H1 (cell line): ENCODE measurements around the gene SLC7A14. TPM values are rescaled to one million over a fixed set of nuclear protein-coding genes. Genes with fewer than 3 reads are reported as not detected.

ENCODE experiments used
- CTCF ChIA-PET: fragments of 300-600 bp; sonication (Branson Sonifier 250); formaldehyde crosslinking; loops from one replicate; lab custom pipeline; 2021; ENCODE audit not compliant: partially characterized antibody; lab: Charles Lee
- POLR2A ChIA-PET: fragments of 300-600 bp; sonication (Branson Sonifier 250); formaldehyde crosslinking; loops from one replicate; lab custom pipeline; 2021; ENCODE audit warnings: inconsistent platforms; ENCODE audit not compliant: partially characterized antibody; lab: Charles Lee
- DNase-seq, 2 experiments: peaks; one replicate each; pipeline versions ENCODE4 v3.0.0 to v3.0.0-alpha.2; 2010 to 2022; ENCODE audit warnings: low spot score in 2 of 2, low read depth in 1 of 2, mixed read lengths in 1 of 2
- FAIRE-seq: peaks from 2 replicates; lab custom pipeline; 2011; peaks lifted over from hg19 to GRCh38; lab: Jason Lieb, UNC
- H2AFZ ChIP-seq: 2 replicates; pipeline ENCODE4 v1.8.1; 2012; ENCODE audit warnings: low read length, inconsistent platforms
- H2AK5ac ChIP-seq: 2 replicates; pipeline ENCODE4 v1.6.1; 2013; ENCODE audit warnings: low read depth, low read length
- H2BK120ac ChIP-seq: replicated peaks from 2 replicates; pipeline ENCODE3; 2013; ENCODE audit warnings: low read depth, low read length, inconsistent platforms
- H2BK12ac ChIP-seq: 2 replicates; pipeline ENCODE4 v1.6.1; 2013; ENCODE audit warnings: low read depth, low read length
- H2BK15ac ChIP-seq: 2 replicates; pipeline ENCODE4 v1.6.1; 2013; ENCODE audit warnings: low read length
- H2BK20ac ChIP-seq: 2 replicates; pipeline ENCODE4 v1.6.1; 2013; ENCODE audit warnings: low read length
- H2BK5ac ChIP-seq: 2 replicates; pipeline ENCODE4 v1.6.1; 2013; ENCODE audit warnings: low read depth, low read length
- H3K14ac ChIP-seq: 2 replicates; pipeline ENCODE4 v1.6.1; 2013; ENCODE audit warnings: inconsistent platforms; ENCODE audit not compliant: insufficient read length
- H3K18ac ChIP-seq: 2 replicates; pipeline ENCODE4 v1.6.1; 2013; ENCODE audit warnings: low read length; ENCODE audit errors: extremely low read depth
- H3K23ac ChIP-seq: 2 replicates; pipeline ENCODE4 v1.6.1; 2013; ENCODE audit warnings: inconsistent platforms; ENCODE audit not compliant: insufficient read length
- H3K23me2 ChIP-seq: 2 replicates; pipeline ENCODE4 v1.6.1; 2013; ENCODE audit warnings: low read depth, low read length
- H3K27ac ChIP-seq: 2 replicates; pipeline ENCODE4 v1.6.1; 2011; ENCODE audit warnings: low read depth, low read length, inconsistent platforms
- H3K27me3 ChIP-seq, 4 experiments: replicated peaks in 1 of 4; 1 replicate in 1 of 4; 2 replicates in 3 of 4; pipeline versions ENCODE4 v1.6.1 to v1.8.1; 2011 to 2013; ENCODE audit warnings: low read length in 3 of 4, mild to moderate bottlenecking in 3 of 4, inconsistent platforms in 2 of 4, mixed read lengths in 2 of 4, moderate library complexity in 1 of 4; ENCODE audit not compliant: control insufficient read depth in 3 of 4, insufficient read depth in 3 of 4; ENCODE audit errors: extremely low read depth in 1 of 4
- H3K36me3 ChIP-seq, 4 experiments: 2 replicates each; pipeline versions ENCODE4 v1.6.1 to v1.8.1; 2011 to 2013; ENCODE audit warnings: mild to moderate bottlenecking in 4 of 4, low read length in 3 of 4, moderate library complexity in 2 of 4, control low read depth in 1 of 4, inconsistent platforms in 1 of 4; ENCODE audit not compliant: insufficient read depth in 4 of 4, control insufficient read depth in 2 of 4
- H3K4ac ChIP-seq: replicated peaks from 2 replicates; pipeline ENCODE3; 2013; ENCODE audit warnings: low read length, low read depth, mixed read lengths, inconsistent platforms; ENCODE audit not compliant: insufficient read length
- H3K4me1 ChIP-seq, 4 experiments: replicated peaks in 1 of 4; 1 replicate in 1 of 4; 2 replicates in 3 of 4; pipeline versions ENCODE4 v1.6.1 to v1.8.1; 2011 to 2013; ENCODE audit warnings: low read length in 3 of 4, inconsistent platforms in 2 of 4, mixed read lengths in 1 of 4; ENCODE audit not compliant: insufficient read depth in 4 of 4, control insufficient read depth in 3 of 4
- H3K4me2 ChIP-seq, 2 experiments: 2 replicates each; pipeline versions ENCODE4 v1.6.1 to v1.8.1; 2011 to 2013; ENCODE audit warnings: low read depth in 2 of 2, low read length in 2 of 2, control low read depth in 1 of 2, inconsistent platforms in 1 of 2, mild to moderate bottlenecking in 1 of 2; ENCODE audit not compliant: insufficient read depth in 1 of 2
- H3K4me3 ChIP-seq, 4 experiments: fragments of 200-600, 300-600 bp in 1 of 4; sonication (generic), shearing (Covaris generic), sonication (Bioruptor Twin) in 1 of 4; 2 replicates each; pipeline versions ENCODE4 v1.5.1 to v1.8.1; 2011 to 2016; ENCODE audit warnings: low read length in 4 of 4, low read depth in 3 of 4, control low read depth in 2 of 4, inconsistent platforms in 2 of 4, mild to moderate bottlenecking in 2 of 4, mixed read lengths in 1 of 4, moderate library complexity in 1 of 4; ENCODE audit not compliant: insufficient read depth in 2 of 4; ENCODE audit errors: extremely low read depth in 1 of 4
- H3K56ac ChIP-seq: replicated peaks from 2 replicates; pipeline ENCODE3; 2013; ENCODE audit warnings: low read depth, mild to moderate bottlenecking, mixed read lengths, low read length, inconsistent platforms; ENCODE audit not compliant: insufficient read length
- H3K79me1 ChIP-seq: 2 replicates; pipeline ENCODE4 v1.6.1; 2013; ENCODE audit warnings: low read depth, low read length, control low read depth
- H3K79me2 ChIP-seq, 2 experiments: 2 replicates each; pipeline versions ENCODE4 v1.6.1 to v1.8.1; 2012 to 2013; ENCODE audit warnings: low read length in 2 of 2, mild to moderate bottlenecking in 2 of 2, inconsistent platforms in 1 of 2; ENCODE audit not compliant: insufficient read depth in 2 of 2, control insufficient read depth in 1 of 2
- H3K9ac ChIP-seq, 4 experiments: replicated peaks in 1 of 4; 1 replicate in 1 of 4; 2 replicates in 3 of 4; pipeline versions ENCODE4 v1.6.1 to v1.8.1; 2011 to 2013; ENCODE audit warnings: low read depth in 3 of 4, low read length in 3 of 4, control low read depth in 2 of 4, mild to moderate bottlenecking in 2 of 4, moderate library complexity in 2 of 4, inconsistent platforms in 1 of 4; ENCODE audit errors: extremely low read depth in 1 of 4
- H3K9me3 ChIP-seq, 2 experiments: 2 replicates each; pipeline versions ENCODE4 v1.6.1 to v1.8.1; 2012 to 2013; ENCODE audit warnings: mild to moderate bottlenecking in 2 of 2, moderate library complexity in 2 of 2, control low read depth in 1 of 2, inconsistent platforms in 1 of 2, low read depth in 1 of 2, low read length in 1 of 2, mixed read lengths in 1 of 2; ENCODE audit not compliant: insufficient read depth in 2 of 2
- H4K20me1 ChIP-seq, 2 experiments: replicated peaks in 1 of 2; 2 replicates each; pipeline versions ENCODE3 to v1.8.1; 2011 to 2013; ENCODE audit warnings: inconsistent platforms in 2 of 2, low read length in 2 of 2, mild to moderate bottlenecking in 1 of 2; ENCODE audit not compliant: insufficient read depth in 2 of 2, control insufficient read depth in 1 of 2
- H4K5ac ChIP-seq: 2 replicates; pipeline ENCODE4 v1.6.1; 2013; ENCODE audit warnings: low read length, low read depth, mixed read lengths, inconsistent platforms; ENCODE audit not compliant: insufficient read length
- H4K8ac ChIP-seq: 2 replicates; pipeline ENCODE4 v1.8.0; 2013; ENCODE audit warnings: mild to moderate bottlenecking, moderate library complexity, low read length, inconsistent platforms; ENCODE audit not compliant: insufficient read depth; ENCODE audit errors: extremely low read depth
- H4K91ac ChIP-seq: replicated peaks from 2 replicates; pipeline ENCODE3; 2013; ENCODE audit warnings: low read length, mixed read lengths, inconsistent platforms; ENCODE audit not compliant: insufficient read length
- KDM4A ChIP-seq: IDR thresholded peaks from one replicate; pipeline ENCODE4 v1.7.1; 2012; ENCODE audit warnings: low read depth, mild to moderate bottlenecking, moderate library complexity, low read length, inconsistent platforms; ENCODE audit not compliant: severe bottlenecking
- WGBS, 2 experiments: shearing (Covaris generic) in 1 of 2; methylation state at CpG; one replicate each; pipeline versions ENCODE4 v1.1.6 to v1.1.7; 2013 to 2015; ENCODE audit warnings: low lambda C conversion rate in 2 of 2, mixed read lengths in 2 of 2, inconsistent platforms in 1 of 2, low coverage in 1 of 2, missing lambda C conversion rate in 1 of 2; ENCODE audit not compliant: insufficient replicate concordance in 2 of 2, insufficient coverage in 1 of 2, insufficient read length in 1 of 2; ENCODE audit errors: extremely low coverage in 1 of 2, missing lambda C conversion rate in 1 of 2; 5-methylcytosine and 5-hydroxymethylcytosine counted together
- polyA plus RNA-seq, 7 experiments: library from polyadenylated mRNA; depleted of rRNA in 3 of 7; stranded (reverse) in 5 of 7; unstranded in 2 of 7; fragments of >200 nt in 5 of 7; fragments of 200-250 nt in 2 of 7; gene quantifications; 1 replicate in 5 of 7; 2 replicates in 1 of 7; 4 replicates in 1 of 7; pipeline versions ENCODE4 v1.2.1 to v1.2.3, GENCODE V29; 2011 to 2013; ENCODE audit warnings: missing spikeins in 2 of 7, mixed read lengths in 2 of 7
- total RNA-seq: library from RNA; stranded (reverse); fragmentation: NEBNext Ultra II Directional; extraction: Animal tissue kit (Norgen Biotek cat#: 25700); gene quantifications from 2 replicates; pipeline ENCODE4 v1.2.1, GENCODE V29; 2021
- TF ChIP-seq, protein P1 (sequence below): IDR thresholded peaks from 2 replicates; pipeline ENCODE4 v1.6.1; 2012; ENCODE audit warnings: inconsistent platforms

The SLC7A14 gene
- total and polyA plus RNA-seq, 2 of the 8 experiments (the other 6 are each of a cell fraction or from before 2014, with no cell fraction given): 0.21 to 0.95 TPM

DNA sequence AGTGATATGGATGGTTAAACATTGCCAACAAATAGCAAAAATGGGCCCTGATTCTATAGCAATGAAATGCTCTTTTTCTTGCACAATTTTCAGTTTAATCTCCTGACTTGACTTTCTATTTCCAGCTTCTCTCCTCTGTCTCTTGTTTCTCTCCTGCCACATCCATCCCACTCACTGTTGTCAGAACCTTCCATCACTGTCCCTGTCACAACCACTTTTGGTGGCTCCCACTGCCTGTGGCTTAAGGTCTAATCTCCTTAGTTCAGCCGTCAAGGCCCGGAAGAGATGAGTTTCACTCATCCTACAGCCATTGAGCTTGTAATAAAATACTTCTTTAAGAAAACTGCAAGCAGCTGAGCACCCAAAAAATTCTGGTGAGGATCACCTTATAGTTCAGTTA, 19.5 kb downstream of the SLC7A14 start:
- no peak overlapping the region for H4K5ac ChIP-seq
- no peaks in the 10 kb centered on the region for H3K36me3 ChIP-seq
- no peaks in the 10 kb centered on the region for H3K9me3 ChIP-seq
- no peak overlapping the region for H3K9ac ChIP-seq
- no peak overlapping the region for H3K4me2 ChIP-seq
- H3K27ac ChIP-seq: no peak overlapping the region
- no peaks in the 10 kb centered on the region for H3K79me1 ChIP-seq
- no peaks in the 10 kb centered on the region for H3K79me2 ChIP-seq
- no peak overlapping the region for H3K23ac ChIP-seq
- H2AK5ac ChIP-seq: no peak overlapping the region
- H2BK15ac ChIP-seq: no peak overlapping the region
- no peak overlapping the region for H3K18ac ChIP-seq
- H4K8ac ChIP-seq: no peak overlapping the region
- H2BK12ac ChIP-seq: no peak overlapping the region
- FAIRE-seq (no peak), DNase-seq (no peak)
- H2BK20ac ChIP-seq: no peak overlapping the region
- H4K91ac ChIP-seq: no peak overlapping the region
- 0 out of 2 replicates have a peak overlapping the region, but pooled peaks have one; percentile 22 for H2AFZ ChIP-seq
- no peak overlapping the region for H3K4ac ChIP-seq
- H3K27me3 ChIP-seq: no peaks in the 10 kb centered on the region
- TF ChIP-seq, protein P1, sequence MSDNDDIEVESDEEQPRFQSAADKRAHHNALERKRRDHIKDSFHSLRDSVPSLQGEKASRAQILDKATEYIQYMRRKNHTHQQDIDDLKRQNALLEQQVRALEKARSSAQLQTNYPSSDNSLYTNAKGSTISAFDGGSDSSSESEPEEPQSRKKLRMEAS: no peak
- TF ChIP-seq KDM4A: no peak
- H3K4me1 ChIP-seq: no peaks in the 10 kb centered on the region
- H2BK5ac ChIP-seq: no peak overlapping the region
- WGBS, 2 experiments: 95% methylated on average over 2 of the region's 2 CpGs; no CpG with 5 or more reads in 1 of the 2 experiments
- H2BK120ac ChIP-seq: no peak overlapping the region
- no peak overlapping the region for H3K4me3 ChIP-seq
- no peak overlapping the region for H3K56ac ChIP-seq
- no peaks in the 10 kb centered on the region for H4K20me1 ChIP-seq
- H3K23me2 ChIP-seq: no peaks in the 10 kb centered on the region
- ChIA-PET POLR2A (no interaction called here), CTCF (interaction anchor here (1.0 to 3.3 kb wide), 6 partner anchors 9 to 245 kb away, joined by 4 to 23 read pairs (median 6); partner anchors contain the start of gene SLC7A14)
- no peak overlapping the region for H3K14ac ChIP-seq
